HS-5 (cell line): ENCODE data around the gene SMG6.

Experiments used
- DNase-seq: peaks from one replicate; pipeline ENCODE4 v3.0.0-alpha.2; 2012; ENCODE audit warnings: low read depth

SMG6 gene

DNA sequence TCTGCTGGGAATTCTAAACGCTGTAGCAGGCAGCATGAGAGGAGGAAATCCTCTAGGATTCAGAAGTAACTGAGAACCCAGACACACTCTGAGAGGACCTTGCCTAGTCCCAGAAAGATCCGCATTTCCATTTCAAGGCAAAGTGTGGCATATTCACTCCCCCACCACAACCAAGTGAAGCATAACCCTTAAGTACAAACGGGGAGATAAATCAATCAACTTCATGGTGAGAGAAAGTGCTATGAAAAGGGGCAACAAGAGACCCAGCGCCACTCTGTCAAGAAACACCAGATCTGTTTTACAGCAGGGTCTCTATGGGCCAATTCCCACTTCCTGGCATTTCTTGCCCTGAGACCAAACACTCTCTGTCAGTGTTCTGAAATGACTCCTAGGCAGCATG lies 68.3 kb downstream of the SMG6 start:
- DNase-seq = no peak

DNA sequence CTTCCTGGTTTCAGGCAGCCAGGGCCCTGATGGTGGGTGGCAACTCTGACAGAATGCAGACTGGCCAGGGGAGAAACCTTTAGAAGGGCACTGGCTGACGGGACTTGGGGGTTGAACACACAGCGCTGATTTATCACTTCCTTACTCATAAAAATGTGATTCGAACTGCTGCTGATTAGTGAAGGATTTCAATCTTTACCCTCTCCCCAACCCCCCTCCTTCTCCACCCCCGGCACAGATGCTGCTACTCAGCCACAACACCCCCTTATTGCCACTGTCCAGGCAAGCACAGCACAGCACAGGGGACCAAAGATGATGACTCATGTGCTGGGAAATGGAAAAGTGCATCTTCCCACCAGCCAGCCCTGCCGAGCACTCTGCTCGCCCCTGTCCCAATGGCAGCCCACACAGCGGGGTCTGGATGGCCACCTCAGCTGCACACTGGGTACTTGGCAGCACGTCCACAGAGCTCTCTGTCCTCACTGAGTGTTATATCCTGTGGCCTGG lies 70.1 kb downstream of the SMG6 start:
- DNase-seq = no peak

DNA sequence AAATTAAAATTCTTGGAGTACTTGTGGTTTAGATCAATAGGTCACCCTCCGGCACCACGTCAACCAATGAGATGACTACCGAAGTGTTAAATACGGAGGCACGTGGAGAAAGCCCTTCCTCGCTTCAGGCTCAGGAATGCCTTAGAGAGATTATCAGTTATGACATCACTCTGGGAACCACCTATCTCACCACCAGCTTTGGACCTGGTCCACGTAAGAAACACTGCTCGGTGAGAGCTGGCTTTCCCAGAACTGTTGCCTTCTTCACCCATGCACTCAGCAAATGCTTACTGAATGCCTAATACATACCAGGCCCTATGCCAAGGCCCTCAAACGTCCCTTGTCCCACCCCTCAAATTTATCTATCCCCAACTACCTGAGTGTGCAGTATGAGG lies 71.3 kb downstream of the SMG6 start:
- DNase-seq = no peak

DNA sequence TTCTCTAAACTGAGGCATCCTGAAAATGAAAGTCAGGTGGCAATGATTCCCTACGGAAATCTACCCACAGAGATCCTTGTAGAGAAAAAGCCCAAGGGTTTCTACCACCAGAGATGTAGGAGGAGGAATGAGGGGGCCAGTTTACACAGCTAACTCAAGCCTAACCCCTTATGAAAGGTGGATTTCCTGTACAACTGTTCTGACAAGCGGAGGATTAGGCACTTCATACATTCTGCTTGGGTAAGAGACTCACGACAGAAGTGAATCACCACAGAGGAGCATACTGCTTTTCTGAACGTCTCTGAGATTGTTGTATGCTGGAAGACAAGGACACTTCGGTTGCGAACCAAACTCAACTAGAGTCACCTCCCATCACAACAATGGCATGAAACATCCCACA lies 72.7 kb downstream of the SMG6 start:
- no peak for DNase-seq

DNA sequence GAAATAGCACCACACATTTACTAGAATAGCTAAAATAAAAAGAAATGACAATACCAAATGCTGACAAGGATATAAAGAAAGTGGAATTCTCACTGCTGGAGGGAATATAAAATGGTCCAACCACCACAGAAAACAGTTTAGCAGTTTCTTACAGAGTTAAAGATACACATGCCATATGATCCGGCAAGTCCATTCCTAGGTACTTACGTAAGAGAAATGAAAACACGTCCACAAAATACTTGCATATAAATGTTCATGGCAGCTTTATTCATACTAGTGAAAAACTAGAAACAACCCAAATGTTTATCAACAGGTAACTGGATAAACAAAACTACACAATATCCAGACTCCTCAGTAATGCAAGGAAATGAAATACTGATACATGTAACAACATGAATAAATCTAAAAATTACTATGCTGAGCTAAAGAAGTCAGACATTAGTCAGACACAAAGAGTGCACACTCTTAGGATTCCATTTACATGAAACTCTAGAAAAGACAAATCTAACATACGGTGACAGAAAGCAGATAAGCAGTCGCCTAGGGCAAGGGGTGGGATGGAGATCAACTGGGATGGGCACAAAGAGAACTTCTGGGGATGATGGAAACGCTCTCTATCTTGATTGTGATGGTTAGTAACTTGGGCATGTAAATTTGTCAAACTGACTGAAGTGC lies 76.4 kb downstream of the SMG6 start:
- no peak for DNase-seq

DNA sequence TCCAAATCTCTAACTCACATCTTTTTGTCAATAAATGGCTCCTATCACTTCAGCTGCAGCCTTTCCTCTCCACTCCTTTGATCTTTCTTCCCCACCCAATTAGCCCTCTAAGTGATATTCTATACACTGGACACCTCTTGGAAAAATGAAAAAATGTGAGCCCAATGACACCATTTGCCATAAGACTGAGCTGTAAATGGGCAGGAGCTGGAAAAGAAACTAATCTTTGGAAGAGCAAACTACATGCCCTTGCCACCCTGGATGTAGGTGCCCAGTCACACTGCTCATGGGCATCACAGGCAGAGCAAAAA lies 80.0 kb downstream of the SMG6 start:
- no peak for DNase-seq

DNA sequence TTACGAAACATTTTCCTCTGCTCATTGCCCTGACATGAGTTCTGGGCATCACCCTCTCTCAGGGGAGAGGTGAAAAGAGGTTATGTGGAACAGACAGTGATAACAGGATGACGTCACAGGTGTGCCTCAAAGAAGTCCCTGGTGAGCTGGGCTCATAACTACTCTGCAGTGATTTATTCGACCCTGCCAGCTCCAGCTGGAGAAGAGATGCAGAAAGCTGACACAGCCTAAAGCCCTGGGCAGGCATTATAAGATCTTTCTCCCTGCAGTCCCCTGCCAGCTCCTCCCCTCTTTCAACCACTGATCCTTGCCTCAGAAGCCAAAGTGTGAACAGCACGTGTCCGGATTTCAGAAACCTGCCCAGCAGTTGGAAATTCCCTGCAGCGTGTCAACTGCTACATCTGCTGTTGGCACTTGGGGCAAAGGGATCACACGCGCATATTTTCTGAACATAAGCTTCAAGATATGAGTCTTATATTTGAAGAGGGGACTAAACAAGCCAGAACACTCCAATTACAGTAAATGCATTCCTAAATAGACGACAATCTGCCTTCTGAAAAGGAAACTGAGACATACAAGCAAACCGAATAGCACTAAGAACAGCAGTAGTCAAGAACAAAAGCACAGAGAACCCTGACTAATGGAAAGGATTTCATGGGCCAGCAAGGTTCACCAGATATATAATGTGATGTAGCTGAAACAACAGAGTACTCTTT lies 80.5 kb downstream of the SMG6 start:
- no peak for DNase-seq

DNA sequence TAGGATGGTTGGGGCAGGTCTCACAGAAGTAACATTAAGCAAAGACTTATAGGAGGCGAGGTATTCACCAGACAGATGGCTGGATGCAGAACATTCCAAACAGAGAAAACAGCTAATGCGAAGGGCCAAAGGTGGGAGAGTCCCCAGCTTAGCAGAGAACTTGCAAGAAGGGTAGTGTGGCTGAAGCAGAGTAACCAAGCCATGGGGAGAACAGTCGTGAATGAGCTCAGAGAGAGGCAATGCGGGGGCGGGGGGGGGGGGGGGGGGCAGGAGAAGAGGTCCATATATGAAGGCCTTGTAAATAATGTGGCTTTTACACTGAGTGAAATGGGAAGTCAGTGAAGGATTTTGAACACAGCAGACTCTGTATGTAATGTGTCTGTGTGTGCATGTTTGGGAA lies 81.3 kb downstream of the SMG6 start:
- no peak for DNase-seq

DNA sequence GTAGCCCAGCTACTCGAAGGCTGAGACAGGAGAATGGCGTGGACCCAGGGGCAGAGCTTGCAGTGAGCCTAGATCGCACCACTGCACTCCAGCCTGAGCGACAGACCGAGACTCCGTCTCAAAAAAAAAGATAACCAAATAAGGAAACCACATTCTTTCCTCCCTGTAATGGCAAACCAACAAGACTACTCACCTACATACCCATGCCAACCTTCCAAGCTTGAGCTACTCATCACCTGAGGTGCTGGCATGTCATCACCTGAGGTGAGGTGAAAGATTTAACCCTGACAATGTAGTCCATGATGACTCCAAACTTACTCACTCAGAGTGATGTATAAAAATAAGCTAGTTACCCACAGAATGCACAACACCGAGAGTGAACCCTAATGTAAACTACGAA lies 85.2 kb downstream of the SMG6 start:
- DNase-seq = no peak

DNA sequence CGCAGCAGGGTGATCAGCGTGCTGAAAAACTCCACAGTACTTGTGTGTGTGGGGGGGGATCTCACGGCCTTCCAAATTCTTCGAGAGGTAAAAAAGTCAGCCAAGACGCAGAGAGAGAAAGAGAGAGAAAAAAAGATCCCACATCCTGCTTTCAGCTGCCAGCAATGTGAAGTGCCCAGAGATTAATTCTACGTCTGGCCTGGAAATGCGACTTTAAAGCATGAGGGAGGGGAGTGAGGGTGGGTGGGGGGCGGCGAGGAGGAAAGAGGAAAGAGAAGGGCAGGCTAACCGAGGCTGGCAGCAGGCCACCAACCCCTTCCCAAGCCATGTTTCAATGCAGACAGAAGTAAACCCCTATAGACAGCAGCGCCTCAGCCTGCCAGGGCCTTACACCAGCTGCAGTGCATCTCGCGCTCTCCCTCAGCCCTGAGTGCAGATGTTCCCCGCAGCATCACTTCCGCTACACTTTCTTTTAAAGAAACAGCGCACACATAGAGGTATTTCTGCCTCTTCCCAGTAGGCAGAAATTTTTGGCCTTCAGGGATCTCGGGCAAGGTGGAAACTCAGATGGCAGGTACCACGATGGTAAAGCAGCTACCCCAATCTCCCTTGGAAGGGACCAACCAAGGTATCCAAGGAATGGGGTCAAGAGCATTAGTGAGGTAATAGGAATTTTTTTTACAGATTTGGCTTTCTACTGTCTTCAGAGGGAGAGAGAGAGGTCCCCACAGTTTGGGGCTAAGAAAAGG lies 87.8 kb downstream of the SMG6 start:
- DNase-seq = no peak

DNA sequence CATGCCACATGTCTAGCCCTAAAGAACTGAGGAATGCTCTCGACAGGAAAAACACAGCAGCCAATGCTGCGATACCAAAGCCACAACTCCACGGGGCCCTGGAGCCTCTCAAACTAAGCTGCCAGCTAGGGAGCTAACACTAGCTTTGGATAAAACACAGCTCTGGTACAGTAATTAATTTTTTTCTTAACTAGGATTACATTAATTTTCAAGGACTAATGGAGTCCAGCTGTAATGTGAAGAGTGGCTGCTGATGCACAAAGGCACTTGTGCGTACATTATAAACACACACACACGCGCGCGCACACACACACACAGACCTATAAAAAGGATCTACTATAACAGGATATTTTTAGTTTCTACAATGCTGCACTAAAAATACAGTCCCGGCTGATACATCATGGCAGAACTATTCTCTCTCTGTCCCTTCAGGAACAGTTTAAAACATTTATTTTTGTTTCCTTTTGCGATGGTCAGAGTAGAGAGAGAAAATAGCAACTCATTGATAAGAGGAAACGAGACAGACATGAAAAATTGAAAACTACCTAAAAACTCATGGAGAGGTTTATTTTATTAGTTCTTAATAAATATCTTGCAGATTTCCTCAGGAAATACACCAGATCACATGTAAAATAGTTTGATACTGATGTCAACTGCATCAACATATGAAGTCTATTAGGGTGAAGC lies 88.5 kb downstream of the SMG6 start:
- no peak for DNase-seq

DNA sequence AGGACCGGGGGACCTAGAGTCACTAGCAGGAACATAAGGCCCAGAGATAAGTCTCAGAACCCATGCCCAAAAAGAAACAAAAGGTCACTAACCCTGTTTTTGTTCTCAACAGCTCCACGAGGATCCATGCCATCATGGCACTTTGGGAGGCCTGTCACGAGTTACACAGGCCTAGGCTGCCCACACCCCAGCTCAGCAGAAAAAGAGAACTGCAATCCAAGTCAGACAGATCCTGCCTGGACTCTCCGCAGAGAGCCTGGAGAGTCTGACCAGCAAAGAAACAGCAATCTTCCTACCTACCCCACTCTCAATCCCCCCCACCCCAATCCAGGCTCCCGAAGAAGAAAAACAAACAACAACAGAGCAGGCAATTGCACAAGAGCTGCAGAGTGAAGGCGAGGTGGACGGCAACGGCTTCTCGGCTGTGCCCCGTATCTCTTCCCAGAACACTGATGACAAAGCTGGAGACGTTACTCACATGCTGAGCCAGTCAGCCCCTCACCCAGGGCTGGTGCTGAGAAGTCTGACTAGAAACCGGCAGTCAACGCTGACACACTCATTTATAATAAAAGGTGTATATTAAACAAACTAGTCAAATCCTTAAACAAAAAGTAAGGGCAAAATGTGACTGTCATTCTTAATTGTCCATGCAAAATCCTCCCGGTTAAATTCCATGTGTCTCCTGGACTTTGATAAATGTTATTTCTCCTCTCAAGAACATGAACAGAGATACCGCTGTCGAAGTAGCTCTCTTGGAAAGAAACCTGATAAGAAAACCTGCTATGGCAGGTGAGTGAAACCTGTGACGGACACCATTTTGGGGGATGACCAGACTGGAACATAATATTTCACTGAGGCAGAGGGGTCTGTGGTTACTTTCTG lies 89.3 kb downstream of the SMG6 start:
- no peak for DNase-seq

DNA sequence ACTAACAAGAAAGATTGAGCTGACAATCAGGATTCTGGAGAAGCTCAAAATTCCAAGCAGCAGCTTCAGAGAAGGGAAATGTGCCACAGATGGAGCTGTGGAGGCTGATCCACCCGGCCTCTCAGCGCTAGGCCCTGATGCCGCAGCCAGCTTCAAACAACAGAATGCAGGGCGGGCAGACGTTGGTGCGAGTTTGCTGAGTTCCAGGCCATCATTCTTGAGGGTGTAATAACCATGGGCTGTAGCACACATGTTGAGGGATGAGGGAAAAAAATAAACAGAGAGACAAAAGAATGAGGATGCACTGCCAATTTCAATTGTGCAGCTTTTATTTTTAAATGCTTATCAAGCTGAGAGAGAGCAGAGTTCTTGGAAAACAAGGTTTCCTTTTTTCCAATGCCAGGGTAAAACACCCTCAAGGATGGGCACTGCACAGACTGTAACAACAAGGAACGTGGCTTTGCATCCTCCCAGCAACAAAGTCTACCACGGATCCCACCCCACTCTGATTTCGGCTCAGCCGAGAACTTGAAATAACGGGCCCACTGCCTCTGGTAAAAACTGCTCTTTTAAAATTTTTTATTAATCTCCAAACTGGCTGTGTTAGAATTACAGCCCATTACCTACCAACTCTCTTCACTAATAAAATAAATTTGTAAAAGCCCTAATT lies 90.2 kb downstream of the SMG6 start:
- DNase-seq = no peak

DNA sequence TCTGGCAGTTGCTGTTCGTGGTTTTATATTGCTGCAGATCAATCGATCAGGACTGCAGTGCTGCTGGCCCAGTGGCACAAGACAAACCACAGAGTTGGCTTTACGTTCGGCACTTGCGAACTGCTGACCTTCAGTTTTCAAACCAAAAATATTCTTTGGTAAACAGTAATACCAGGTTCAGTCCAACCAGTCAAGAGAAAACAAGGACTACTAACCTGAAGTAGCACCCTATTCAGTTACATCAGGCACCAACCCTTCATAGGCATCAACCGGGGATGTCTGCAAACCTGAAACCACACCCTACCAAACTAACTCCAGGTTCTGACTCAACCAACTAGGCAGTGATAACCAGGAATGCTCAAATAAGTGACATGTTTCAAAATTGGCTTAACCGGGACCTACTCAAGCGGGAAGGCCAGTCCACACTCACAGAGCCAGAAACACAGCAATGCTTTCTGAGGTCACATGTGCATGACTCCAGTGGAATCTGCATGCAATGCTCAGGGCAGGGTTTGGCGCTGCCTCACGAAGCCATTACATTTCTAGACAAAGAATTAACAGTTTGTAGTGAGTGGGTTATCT lies 91.1 kb downstream of the SMG6 start:
- no peak for DNase-seq

DNA sequence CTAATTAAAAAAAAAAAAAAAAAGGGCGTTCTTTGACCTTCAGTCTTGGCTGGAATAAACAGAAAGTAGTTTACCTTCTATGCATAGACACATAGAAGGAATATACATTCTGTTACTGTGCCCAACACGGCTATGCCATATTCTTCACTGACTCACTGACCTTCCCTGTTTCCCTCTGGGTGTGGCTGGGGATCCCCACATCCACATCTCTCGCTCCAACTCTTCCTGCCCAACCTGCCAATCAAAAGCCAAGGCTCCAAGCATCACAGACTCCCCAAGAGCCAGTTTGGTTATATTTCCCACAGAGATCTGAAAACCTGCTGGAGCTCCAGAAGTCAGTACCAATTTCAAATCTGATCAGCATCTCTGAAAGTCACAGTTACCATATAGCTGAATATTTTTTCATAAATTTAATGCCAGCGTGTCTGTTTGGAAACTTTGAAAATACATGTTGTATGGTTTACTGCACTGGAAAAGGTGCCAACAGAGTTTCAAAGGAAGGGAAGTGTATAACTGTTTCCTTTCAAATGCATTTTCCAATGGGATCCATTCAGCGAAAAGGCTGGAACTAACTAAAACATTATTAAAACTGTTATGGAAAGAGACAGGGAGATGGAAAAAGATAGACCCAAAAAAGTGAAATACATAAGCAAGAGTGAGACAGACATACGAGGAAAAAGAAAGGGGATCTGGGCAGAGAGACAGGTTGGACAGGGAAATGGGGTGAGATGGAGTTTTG lies 91.8 kb downstream of the SMG6 start:
- DNase-seq = no peak

DNA sequence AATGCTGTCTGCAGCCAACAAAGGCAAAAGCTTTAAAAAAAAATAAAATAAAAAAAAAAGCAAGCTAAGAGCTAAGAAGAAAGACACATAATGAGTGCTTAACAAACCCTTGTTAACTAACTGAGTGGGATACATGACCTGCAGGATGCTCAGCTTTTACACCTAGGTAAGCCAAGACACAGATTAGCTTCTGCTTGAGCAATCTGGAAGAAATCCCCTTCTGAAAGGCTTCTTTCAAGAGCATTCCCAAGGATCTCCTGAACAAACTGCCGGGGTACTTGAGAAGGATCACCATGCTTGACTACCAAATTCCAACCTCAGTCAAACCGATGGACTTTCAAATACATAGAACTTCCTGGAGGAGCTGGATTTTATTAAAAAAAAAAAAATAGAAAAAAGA lies 92.9 kb downstream of the SMG6 start:
- no peak for DNase-seq

DNA sequence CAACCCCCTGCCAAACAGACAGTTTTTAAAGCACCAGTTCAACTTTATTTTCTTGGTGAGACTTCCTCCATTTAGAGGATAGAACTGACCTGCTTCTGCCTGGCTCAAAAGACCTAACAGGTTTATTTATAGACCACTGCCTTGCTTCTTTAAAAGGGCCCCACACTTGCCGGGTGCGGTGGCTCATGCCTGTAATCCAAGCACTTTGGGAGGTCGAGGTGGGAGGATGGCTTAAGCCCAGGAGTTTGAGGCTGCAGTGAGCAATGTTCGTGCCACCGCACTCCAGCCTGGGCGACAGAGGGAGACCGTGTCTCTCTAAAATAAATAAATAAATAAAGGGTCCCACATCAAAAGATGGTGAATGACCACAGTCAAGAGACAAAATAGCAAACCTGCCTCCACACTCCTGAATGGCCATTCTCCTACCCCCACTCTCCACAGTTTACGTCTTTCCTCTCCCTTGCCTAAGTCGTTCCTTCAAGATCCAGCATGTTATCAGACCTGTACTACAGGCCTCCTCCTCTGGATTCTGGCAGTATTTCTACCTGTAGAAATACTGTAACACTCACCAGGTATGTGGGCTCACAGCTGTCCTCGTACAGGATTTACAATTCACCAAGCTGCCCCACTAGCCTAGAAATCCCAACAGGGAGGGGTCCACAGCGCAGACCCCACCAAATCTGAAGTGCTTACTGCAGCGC lies 95.6 kb downstream of the SMG6 start:
- no peak for DNase-seq

DNA sequence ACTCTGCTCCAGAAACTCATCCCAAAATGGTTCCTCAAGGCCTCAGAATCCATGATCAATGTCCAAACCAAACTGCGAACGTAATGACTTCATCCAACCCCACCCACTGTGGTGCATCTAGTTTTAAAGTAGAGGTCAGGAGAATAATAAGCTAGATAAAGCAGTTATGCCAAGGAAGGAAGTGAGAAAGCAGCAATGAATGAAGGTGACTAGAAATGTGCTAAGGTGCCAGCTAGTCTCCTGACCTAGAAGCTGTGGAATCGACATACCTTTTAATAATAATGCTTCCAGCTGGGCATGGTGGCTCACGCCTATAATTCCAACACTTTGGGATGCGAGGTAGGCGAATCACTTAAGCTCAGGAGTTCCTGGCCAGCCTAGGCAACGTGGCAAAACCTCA lies 99.2 kb downstream of the SMG6 start:
- DNase-seq = no peak

DNA sequence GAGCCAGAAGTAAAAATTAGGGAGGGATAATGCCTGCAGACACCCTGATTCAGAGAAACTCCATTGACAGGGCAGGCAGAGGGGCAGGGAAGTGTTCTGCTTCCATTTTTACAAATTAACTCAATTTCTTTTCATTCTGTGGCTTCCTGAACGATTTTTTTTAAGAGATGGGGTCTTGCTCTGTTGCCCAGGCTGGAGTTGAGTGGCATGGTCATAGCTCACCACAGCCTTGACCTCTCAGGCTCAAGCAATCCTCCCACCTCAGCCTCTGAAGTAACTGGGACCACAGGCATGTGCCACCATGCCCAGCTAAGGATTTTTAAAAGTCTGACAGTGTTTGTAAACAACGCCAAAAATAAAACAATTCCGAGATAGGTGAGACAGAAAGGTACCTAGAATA lies 99.8 kb downstream of the SMG6 start:
- DNase-seq = no peak
